ENCODE measurements around the gene CALM1.

DNA sequence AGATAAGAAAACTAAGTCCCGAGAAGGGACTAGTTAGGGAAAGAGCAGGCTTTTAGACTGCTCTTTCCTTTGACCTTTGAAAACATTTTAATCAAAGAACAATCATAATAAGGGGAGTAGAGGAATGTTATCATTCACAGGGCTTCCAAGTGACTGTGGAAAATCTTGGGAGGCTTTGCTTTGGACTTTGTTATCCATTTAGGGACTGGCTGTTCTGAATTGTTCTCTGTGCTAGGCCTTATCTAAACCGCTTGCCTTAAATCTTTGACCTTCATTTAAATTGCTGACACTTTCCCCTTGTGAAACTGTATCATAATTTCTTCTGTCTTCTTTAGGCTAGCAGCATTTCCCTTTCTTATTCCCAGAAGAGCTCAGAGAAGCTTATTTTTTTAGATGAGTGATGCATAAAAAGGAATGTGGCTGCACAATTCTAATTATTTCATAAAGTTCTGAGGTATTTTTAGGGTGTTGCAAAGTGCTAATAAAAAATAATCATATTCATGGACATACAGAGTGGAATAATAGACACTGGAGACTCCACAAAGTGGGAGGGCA is 9.5 kb upstream of the CALM1 start:
- TF ChIP-seq POLR2A (IDR thresholded peaks at IDR 0.05): no peak
- TF ChIP-seq POLR2AphosphoS5 (IDR thresholded peaks at IDR 0.05): no peak
- TF ChIP-seq, protein P1, sequence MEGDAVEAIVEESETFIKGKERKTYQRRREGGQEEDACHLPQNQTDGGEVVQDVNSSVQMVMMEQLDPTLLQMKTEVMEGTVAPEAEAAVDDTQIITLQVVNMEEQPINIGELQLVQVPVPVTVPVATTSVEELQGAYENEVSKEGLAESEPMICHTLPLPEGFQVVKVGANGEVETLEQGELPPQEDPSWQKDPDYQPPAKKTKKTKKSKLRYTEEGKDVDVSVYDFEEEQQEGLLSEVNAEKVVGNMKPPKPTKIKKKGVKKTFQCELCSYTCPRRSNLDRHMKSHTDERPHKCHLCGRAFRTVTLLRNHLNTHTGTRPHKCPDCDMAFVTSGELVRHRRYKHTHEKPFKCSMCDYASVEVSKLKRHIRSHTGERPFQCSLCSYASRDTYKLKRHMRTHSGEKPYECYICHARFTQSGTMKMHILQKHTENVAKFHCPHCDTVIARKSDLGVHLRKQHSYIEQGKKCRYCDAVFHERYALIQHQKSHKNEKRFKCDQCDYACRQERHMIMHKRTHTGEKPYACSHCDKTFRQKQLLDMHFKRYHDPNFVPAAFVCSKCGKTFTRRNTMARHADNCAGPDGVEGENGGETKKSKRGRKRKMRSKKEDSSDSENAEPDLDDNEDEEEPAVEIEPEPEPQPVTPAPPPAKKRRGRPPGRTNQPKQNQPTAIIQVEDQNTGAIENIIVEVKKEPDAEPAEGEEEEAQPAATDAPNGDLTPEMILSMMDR (IDR thresholded peaks at IDR 0.05): no peak
